ENCODE measurements around the gene TNS4.

Gene TNS4

DNA sequence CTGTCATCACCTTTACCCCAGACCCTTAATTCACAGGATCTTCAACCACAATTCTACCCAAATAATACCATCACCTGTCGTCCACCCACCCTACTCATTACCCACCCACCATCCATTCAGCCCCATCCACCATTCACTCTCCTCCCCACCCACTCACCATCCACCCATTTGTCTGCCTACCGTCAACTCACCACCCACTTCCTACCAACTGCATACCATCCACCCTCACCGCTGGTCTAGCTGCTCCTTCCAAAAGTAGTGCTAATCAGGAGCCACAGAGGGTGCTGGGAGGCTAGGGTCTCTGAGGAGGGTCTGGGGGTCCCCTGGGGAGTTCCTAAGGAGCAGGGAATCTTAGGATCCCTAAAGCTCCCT, 70.2 kb downstream of the TNS4 start:
- no peak for DNase-seq

DNA sequence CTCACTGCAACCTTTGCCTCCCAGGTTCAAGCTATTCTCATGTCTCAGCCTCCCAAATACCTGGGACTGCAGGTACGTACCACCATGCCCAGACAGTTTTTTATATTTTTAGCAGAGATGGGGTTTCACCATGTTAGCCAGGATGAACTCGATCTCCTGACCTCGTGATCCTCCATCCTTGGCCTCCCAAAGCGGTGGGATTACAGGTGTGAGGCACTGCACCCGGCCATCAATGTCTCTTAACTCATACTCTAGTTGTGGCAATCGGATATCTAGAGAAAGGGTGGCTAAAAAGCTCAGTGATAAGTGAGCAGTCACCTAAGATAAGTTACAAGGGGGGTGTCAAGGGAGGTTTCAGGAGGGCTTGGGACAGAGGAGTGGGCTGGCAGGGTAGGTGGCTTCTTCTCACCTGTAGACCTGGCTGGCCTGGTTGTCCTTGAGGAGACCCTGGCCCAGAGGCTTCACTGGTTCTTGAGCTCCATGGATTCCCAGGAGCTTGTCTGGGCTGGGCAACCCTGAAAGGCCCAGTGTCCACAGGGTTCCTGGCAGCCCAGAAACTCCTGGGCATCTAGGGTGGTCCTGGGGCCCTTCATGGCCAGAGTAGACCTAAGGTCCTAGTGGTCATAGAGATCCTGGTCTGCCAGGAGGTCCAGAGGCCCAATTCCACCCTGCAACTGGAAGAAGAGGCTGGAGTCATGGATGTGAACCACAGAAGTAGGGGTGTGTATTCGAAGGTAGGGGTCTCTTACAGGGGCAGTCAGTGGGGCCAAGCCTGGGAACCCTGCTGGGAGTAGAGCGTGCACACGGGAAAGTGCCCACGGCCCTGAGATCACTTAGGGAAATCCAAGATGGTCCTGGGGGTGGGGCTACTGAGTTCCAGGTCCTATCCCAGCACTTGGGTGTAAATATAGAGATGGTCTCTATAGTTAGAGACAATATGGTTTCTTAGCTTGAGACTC, 70.9 kb downstream of the TNS4 start:
- no peak for DNase-seq

- DNase-seq: no peak
These were observed 74.4 kb downstream of the TNS4 start for GRCh38 chr17:40427002-40427491.

Data from GOT3 (cell line).